Kidney glomerular epithelial cell (primary cell): Measurements from ENCODE around the gene P4HA2.

Source experiments
- DNase-seq: peaks from one replicate; lab custom pipeline; 2025; lab: John Stamatoyannopoulos, UW

The P4HA2 gene

DNA sequence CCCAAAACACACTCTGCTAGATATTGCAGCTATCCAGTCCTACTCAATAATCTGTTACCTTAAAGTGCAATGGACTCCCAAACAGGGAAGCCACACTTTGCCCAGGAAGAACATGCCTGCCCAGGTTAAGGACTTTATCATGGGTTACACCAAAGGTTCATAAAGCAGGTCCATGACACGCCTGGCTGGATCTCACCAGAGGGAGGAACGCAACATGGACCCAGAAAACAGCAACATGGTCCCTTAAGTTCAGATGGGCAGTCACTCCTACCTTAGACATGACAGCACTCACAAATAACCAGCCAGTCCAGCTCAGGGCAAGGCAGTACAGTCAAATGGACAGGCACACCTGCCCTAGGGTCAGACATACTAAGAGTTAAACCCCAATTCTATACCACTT is 3.8 kb downstream of the P4HA2 start:
- no peak for DNase-seq

GRCh38 chr5:132222649-132223038 is 5.0 kb downstream of the P4HA2 start:
- no peak for DNase-seq

GRCh38 chr5:132221781-132222648 is 5.6 kb downstream of the P4HA2 start:
- DNase-seq, result no peak

GRCh38 chr5:132220491-132220890 is 7.2 kb downstream of the P4HA2 start:
- no peak for DNase-seq

DNA sequence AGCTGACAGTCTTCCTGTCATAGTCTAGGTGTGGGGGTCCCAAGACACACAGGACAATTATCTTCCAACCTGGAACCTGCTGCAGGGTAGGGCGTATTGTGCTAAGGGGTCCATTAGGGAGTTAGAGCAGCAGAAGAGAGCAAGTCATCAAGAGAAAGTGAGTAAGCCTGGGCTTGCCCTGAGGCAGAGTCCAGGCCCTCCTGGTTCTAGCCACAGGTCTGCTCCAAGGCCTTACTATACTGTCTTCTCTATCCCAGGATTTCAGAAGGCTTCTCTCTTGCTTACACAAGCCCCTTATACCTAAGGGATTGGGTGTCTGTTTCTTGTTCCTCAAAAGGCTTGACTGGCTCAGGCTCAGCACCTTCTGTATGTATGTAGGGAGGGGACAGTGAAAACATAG is 7.7 kb downstream of the P4HA2 start:
- no peak for DNase-seq

- DNase-seq, result no peak
Measured at GRCh38 chr5:132219289-132219970, 8.2 kb downstream of the P4HA2 start.

DNA sequence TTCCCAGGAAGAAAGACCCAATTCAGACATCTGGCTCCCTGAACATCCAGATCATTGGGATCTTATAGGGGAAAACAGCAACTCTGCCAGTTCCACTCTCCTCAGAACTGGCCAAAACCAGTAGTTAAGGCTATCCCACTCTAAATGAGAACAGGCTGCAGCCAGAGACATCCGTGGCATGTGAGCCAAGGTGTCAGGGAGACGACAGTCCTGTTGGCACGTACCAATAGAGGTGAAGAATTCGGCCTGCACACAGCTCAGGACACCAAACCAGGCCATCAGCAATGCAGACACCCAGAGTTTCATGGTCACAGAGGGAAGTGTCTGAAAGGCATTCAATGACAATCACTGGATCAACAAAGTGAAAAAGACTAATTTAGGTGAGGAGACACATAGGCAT is 9.3 kb downstream of the P4HA2 start:
- no peak for DNase-seq

DNA sequence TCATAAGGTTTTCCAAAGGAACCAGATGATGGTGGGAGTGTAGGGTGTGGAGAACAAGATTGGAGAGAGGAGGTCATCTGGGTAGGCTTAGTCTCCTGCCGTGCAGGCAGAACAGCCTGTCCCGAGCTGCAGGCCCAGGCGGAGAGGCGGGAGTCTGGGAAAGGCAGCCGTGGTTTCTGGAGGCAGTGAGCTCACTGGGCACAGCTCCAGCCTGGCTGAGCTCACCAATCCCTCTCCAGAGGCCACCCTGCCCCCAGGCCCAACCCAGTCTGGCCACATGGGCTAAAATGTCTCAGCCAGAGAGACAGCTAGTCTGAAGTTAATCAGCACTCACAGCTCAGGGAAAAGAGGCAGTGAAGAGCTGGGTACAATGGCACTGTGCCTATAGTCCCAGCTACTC is 12.3 kb downstream of the P4HA2 start:
- DNase-seq, result peak; percentile 96

GRCh38 chr5:132214491-132214890 is 13.2 kb downstream of the P4HA2 start:
- no peak for DNase-seq

GRCh38 chr5:132213666-132214065 is 14.0 kb downstream of the P4HA2 start:
- no peak for DNase-seq

DNA sequence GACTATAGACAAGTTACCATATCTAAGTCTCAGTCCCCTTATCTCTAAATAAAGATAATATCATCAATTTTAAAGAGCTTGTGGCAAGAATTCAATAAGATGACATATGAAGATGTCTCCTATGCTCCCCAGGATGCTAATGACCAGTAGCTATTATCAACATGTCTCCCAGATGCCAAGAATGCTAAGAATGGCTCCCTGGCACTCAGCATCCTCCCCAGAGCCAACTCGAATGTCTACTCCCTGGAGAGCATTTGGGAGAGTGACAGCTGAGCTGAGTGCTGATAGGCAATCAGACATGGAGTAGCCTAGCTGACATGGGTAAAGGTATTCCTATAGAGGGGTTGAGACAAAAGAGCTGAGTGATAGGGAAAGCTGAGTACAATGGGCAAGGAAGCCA is 15.9 kb downstream of the P4HA2 start:
- DNase-seq, result no peak

DNA sequence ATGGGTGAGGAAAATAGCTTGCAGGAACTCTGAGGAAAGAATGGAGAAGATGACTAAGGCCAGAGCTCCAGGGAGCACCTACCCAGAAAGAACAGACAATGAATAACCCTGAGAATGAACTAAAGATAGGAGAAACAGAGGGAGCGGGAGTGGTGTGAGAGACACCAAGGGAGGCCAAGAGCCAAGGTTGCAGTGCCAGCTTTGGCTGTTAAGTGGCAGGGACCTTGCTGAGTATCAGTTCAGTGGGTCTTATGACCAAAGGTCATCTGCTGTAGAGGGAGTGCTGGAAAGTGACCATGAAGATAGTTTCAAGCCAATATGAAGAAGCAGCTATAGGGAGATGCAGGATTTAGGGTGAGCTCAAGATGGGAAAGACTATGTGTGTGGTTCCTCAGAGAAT is 16.7 kb downstream of the P4HA2 start:
- DNase-seq, result no peak

- DNase-seq, result no peak
Measured at GRCh38 chr5:132209901-132210545, 17.6 kb downstream of the P4HA2 start.

DNA sequence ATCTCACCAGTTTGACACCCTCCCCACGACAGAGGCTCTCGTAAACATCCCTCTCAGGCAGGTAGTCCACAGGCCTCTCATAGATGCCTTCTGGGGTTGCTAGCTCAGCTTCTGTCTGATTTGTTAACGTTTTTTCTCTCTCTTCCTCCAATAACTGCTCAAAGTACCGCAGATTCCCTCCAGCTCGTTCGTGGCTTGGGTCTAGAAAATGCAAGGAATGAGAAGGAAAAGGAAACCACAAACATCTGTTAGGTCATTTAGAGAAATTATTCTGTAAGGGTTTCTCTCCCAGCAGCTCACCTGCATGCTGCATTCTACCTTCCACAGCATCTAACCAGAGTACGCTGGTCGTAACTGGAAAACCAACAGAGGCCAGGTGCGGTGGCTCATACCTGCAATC is 18.5 kb downstream of the P4HA2 start:
- DNase-seq, result no peak

- no peak for DNase-seq
Measured at GRCh38 chr5:132207778-132208177, 19.9 kb downstream of the P4HA2 start.

DNA sequence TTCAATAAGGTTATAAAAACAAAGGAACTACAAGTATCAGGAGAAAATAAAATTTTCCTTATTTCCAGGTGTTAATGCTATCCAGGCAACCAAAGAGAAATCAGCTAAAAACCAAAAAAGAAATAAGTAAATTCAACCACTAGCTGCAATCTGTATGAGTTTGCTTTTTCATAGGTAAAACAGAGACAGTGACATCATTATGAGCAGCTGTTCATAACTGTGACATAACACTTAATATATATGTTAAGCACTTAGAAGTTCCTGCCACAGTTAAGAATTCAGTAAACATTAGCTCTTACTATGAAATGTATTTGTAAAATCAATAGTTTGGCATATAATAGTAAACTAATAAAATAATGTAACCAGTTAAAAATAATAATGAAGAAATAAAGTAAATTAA is 20.9 kb downstream of the P4HA2 start:
- DNase-seq, result no peak

- no peak for DNase-seq
Measured at GRCh38 chr5:132205385-132206125, 22.1 kb downstream of the P4HA2 start.

DNA sequence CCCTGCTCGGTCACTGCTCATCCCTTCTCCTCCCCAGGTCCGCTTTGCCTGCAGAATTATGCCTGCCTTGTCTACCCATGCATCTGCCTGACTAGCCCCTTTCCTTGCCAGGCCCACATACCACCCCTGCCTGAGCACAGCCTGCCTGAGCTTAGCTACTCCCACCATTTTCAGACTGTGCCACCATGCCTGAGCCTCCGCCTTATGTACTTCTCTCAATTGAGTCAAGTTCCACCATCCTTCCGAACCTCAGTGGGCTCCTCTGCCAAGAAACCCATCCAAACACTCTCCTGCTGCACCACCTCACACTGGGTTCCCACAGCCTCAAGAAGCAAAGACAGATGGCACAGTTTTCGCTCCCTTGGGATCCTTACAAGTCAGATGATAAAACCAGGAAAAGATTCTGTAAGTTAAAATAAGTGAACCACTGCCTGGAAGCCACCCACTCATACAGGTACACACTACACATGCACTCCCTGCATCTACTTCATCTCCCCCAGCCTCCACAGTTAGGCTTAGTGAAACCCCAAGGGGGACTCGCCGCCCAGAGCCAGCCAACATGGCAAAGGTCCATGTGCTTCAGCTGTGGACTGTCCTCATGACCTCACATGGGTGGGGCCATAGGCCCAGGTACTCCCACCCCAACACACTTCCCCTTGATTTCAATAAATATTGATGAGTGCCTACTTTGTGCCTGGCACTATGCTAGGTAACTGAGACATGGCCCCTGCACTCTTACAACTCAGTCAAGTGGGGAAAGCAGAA is 23.1 kb downstream of the P4HA2 start:
- no peak for DNase-seq

GRCh38 chr5:132203916-132204315 is 23.7 kb downstream of the P4HA2 start:
- DNase-seq, result no peak

- DNase-seq, result peak; percentile 8
Measured at GRCh38 chr5:132203464-132203818, 24.2 kb downstream of the P4HA2 start.

DNA sequence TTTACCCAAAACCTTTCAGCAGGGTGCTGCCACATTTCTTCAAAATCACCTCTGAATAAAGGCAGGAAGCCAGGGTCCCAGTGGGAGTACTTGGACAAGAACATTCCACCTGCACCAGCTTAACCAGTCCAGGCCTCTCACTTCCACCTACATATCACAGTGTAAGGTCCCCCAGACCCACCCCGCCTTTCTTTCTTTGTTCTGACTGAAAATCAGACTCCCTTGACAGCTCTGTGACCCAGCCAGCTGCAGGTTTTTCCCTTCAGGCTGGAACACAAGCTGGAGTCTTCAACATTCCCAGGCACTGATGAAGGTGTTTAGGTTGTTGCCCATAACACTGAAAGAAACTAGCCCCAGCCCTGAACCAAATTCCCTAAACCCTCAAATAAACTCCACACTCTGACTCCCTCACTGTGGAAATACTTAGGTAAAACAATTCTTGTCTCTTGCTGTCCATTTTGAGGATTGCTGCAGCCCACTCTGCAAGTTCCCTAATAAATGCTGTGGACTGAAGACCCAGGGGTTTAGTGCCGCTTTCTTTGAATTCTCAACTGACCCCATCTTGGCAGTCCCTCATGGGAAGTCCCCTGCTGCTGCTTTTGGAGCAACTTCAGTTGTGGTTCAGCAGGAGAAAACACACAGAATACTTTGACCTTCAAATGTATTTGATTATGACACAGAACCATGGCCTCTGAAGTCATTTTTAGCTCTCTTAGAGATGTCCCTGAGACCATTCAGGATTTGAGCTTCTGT is 24.8 kb downstream of the P4HA2 start:
- DNase-seq, result no peak
